K562 (cell line): Measurements from ENCODE around the gene RANGAP1. TPM values are rescaled to one million over a fixed set of nuclear protein-coding genes. Genes with fewer than 3 reads are reported as not detected.
A peak's percentile ranks its signal among the peaks of the same experiment; 100 is the strongest.

ENCODE experiments used
- AFF1 ChIP-seq, 2 experiments: fragments of 450-650 bp; IDR thresholded peaks; 2 replicates each; pipeline ENCODE4 v1.6.1; 2018; ENCODE audit warnings: mild to moderate bottlenecking in 2 of 2, low read depth in 1 of 2; ENCODE audit not compliant: partially characterized antibody in 2 of 2
- CHD2 ChIP-seq: IDR thresholded peaks from 2 replicates; pipeline ENCODE4 v1.6.1; 2011; ENCODE audit warnings: low read depth, low read length
- FIP1L1 ChIP-seq: fragments of 200-400 bp; formaldehyde crosslinking; IDR thresholded peaks from 2 replicates; pipeline ENCODE4 v1.6.1; 2018; ENCODE audit warnings: mild to moderate bottlenecking, low read depth, low read length; ENCODE audit not compliant: poor library complexity, severe bottlenecking
- FOXJ2 ChIP-seq: fragments of 200-800 bp; sonication (Bioruptor generic); IDR thresholded peaks from 2 replicates; pipeline ENCODE4 v1.6.1; 2016; ENCODE audit warnings: missing genetic modification characterization, missing compliant biosample characterization
- MGA ChIP-seq: fragments of 450-650 bp; IDR thresholded peaks from 2 replicates; pipeline ENCODE4 v1.6.1; 2016; ENCODE audit warnings: mild to moderate bottlenecking, moderate library complexity
- NKRF ChIP-seq: fragments of 450-650 bp; IDR thresholded peaks from 2 replicates; pipeline ENCODE4 v1.6.1; 2016; ENCODE audit warnings: borderline replicate concordance
- NR2C1 ChIP-seq, 2 experiments: fragments of 450-650 bp; IDR thresholded peaks; 2 replicates each; pipeline ENCODE4 v1.6.1; 2017; ENCODE audit warnings: mild to moderate bottlenecking in 2 of 2, antibody characterized with exemption in 1 of 2, inconsistent platforms in 1 of 2, missing compliant biosample characterization in 1 of 2, missing genetic modification characterization in 1 of 2
- PML ChIP-seq: IDR thresholded peaks from 2 replicates; pipeline ENCODE4 v1.6.1; 2012; ENCODE audit warnings: low read length, inconsistent platforms
- polyA plus RNA-seq, 8 experiments: library from polyadenylated mRNA; depleted of rRNA in 4 of 8; stranded (reverse) in 5 of 8; unstranded in 3 of 8; fragments of >200 nt; fragmentation: Nextera tagmentation in 2 of 8; fragmentation: Illumina TruSeq in 1 of 8; extraction: Ambion mirVana in 2 of 8; extraction: Trizol in 1 of 8; gene quantifications; 2 replicates each; pipeline versions ENCODE4 v1.2.1 to v1.2.3, GENCODE V29; 2011 to 2014; ENCODE audit warnings: inconsistent platforms in 1 of 8, missing spikeins in 1 of 8
- total RNA-seq, 7 experiments: library from RNA; depleted of rRNA in 6 of 7; stranded (reverse); fragments of >200 nt in 6 of 7; fragmentation: Illumina TruSeq in 2 of 7; extraction: Trizol in 2 of 7; gene quantifications; 2 replicates each; pipeline versions ENCODE4 v1.2.1 to v1.2.3, GENCODE V29; 2011 to 2021; ENCODE audit warnings: low replicate concordance in 1 of 7

RANGAP1 gene
- total and polyA plus RNA-seq, 9 of the 15 experiments (the other 6 are each of a cell fraction or from before 2014, with no cell fraction given), result 2.1 to 104 (median 50.6) TPM

DNA sequence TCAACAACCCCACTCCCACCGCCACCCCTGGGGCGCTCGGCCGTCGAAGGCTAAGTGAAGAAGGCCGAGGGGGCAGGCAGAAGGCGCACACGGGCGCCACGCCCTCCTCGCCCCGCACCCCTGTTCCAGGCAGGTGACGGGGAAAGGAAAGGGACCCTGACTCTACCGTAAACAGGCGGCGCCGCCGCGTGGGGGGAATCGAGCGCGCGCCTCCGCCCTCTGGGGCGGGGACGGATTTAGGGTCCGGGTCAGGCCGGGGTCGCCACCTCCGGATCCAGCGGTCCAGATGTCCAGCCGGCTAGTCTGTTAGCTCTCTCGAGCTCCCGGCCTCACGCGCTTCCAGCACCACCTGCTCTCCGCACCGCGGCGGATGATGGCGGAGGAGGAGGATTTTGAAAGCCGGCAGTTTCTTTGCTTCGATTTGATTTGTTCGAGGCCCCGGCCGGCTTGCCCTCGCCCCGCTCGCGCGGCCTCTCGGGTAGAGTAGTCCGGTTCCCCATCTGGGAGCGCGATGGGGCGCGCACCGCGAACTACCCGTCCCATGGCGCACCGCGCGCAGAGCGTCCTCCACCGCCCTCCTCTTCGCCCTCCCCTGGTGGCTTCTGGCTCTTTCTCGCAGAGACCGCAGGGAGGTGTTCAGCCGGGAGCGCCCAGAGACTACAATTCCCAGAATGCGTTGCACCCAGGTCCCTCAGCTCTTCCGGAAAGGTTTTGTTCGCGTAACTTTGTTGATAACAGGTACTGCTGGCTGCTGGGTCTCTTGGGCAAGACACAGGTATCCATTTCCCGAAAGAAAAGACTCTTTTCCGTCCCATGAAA, at the start of gene RANGAP1 (continued):
- TF ChIP-seq NKRF (peak; percentile 92), PML (peak; percentile 56; the same call in 1 of the 2 replicates), NR2C1 (IDR thresholded peaks at IDR 0.05) (peak; percentile 89), NR2C1 (tag; IDR thresholded peaks at IDR 0.05) (peak; percentile 95), MGA (peak; percentile 77), FIP1L1 (peak; percentile 62), AFF1 (IDR thresholded peaks at IDR 0.05; ENCODE audit: low read depth in 1 of 2, partially characterized antibody in 2 of 2) (peak in 1 of 2 experiments; percentile 98), CHD2 (0 out of 2 replicates have a peak, but pooled peaks have one; percentile 20), FOXJ2 (peak; percentile 75)
